NCI-H748 (cell line): ENCODE measurements around the gene COL24A1.
A peak's percentile ranks its signal among the peaks of the same experiment; 100 is the strongest.

Experiments used
- DNase-seq: peaks from one replicate; lab custom pipeline; 2025; ENCODE audit not compliant: unreplicated experiment; lab: John Stamatoyannopoulos, UW

COL24A1 gene

DNA sequence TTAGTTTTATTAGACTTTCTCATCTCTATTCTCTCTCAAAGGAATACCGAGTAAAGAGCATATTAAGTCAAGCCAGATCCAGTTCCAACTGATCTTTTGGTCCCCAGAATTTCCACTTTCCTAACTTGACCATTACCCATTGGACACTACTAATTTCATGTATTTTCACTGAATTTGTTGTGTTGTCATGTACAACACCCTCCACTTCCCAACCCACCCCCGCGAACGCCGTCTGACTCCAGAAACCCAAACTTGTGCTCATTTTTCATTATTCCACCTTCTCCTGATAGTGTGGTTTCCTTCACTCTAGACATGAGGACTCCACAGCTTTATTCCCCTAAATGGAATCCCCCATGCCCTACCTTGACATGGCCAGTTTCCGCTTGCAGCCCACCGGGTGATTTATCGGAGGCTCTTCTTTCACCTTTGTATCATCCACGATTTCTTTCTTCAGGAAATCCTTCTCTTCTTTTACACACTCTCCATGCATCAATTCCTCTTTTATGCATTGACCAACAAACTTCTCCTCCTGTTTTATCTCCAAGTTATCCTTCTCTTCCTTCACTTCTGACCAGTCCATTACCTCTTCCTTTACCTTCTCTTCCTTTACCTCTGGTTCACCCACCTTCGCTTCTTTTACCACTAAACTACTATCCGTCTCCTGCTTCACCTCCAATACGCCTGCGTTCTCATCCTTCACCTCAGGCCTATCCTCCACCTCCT, 449.1 kb downstream of the COL24A1 start:
- DNase-seq = no peak

DNA sequence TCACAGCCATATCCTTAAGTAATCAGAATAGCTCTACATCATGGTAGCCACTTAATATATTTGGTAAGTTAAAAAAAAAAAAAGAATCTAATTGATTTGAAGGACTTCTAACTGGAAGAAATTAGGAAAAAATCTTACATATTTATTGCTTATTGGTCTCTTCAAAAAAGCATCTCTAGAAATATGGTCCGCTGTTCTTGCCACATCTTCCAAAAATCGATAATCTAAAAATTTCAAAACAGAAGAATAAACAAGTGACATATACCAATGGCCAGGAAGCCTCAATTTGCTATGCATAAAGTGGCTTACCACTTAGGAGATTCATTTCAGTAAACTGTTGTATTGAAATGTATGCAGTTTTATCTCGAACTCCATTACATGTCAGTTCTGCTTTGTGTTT, 450.6 kb downstream of the COL24A1 start:
- no peak for DNase-seq

DNA sequence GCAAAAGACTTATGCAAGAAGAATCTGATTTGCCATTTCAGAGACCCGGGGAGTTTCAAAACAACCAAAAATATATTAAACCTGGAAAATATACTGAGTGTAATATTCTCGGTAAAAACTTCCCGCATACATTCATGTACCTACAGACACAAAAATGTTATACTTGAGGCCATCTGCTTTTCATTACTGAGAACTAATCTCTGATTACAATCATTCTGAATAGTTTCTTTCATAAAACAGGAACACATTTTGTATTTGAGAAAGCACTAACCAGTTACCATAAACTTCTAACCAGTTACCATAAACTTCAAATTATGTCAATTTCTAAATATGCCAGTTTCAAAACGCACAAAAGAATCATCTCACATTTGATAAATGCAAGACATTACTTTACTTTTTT, 456.1 kb downstream of the COL24A1 start:
- DNase-seq = no peak

DNA sequence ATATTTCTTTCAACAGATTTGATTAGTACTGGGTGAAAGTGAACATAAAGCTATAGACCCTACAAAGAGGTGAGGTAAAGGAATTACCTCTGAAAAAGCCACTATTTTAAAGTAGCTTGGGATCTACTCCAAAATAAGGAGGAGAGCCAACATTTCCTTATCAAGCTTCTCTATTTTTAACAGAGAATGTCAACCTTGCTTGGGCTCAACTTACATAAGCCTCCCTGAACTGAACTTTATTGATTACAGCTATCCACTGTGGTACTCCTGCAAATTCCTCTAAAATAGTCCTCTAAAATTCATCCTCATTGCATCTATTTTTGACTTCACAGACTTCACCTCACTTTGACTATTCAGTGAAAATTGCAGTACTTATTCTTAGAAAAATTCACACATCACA, 458.7 kb downstream of the COL24A1 start:
- no peak for DNase-seq

DNA sequence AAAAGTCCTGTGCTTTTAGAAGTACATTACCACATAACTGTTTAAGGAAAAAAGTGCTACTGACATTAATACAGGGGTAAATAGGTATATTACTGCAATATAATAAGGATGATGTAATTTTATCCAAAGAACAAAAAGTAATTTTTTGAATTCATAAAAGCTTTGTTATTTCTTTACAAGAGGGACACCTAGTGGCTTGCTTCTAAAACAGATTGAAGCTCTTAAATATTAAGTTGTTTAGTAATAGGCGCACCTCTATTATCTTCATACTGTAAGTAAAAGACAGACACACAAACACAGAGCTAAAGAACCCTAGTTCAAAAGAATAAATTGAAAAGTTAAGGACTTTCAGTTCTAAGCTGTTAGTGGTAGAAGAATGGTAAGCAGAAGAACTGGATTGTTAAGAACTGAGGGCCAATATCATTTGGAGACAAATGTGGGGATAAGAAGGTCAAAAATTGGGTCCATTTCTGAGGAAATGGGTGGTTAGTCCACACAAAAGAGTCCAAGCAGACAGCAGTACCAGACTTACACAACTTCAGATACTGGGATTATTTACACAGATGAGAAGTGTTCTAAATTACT, 463.8 kb downstream of the COL24A1 start:
- DNase-seq = peak; percentile 18

DNA sequence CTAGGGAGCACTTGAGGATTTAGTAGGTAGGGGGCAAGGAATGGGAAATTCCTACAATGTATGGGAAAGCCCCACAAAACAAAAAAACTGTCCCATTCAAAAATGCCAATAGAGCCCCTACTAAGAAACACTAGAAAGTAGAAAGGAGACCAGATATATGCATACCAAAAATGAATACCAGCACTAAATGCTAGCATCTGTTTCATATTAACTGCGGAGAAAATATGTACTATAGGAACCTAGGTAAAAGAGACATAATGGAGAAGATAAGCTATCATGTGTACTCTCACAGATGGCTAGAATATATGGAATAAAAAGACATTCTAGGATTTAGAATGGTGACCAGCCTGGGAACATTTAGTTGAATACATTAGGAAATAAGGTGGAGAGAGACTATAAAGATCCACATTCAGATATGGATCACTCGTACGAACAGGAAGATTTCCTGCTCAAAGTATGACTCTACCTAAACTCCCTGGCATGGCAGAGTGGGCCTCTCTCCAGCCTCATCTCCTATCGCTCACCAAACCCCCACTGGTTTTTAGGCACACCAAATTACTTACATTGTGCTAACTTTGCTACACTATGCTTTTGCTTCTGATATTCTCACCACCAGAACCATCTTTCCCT, 466.7 kb downstream of the COL24A1 start:
- DNase-seq = no peak

DNA sequence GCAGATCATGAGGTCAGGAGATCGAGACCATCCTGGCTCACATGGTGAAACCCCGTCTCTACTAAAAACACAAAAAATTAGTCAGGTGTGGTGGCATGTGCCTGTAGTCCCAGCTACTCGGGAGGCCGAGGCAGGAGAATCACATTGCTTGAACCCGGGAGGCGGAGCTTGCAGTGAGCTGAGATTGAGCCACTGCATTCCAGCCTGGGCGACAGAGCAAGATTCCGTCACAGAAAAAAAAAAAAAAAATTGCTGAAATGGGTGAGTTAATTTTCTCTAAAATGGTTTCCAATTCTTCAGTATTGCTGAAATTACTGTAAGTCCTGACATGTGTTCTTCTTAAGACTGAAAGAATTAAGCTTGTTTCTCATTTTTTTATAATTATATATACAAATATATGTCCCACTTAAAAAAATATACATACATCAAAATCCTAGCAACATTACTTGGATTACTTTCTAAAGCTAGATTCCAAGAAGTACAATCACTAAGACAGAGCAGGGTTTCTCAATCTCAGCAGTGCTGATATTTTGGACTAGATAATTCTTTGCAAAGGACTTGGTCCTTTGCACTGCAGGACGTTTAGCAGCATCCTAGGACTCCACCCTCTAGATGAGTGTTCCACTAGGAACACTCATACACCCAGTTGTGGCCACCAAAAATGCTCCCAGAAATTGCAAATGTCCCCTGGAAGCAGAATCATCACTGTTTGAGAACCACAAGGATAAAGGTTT, 473.1 kb downstream of the COL24A1 start:
- DNase-seq = no peak

DNA sequence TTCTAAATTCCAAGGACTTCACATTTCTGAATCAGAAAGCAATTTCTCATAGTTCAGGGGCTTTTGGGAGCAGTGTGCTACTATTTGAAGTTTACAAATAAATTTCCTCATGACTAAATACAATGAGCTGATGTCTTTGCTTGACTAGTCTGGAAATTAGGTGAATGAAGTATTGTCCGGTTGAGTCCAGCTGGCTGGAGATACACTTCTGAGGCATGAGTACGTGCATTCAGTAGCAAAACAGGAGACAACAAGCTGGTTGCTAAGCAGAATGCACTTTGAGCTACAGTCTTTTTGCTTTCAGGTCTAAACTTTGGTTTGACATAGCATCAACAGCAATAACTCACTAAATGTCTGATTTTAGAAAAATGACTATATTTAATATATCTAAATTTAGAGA, 475.5 kb downstream of the COL24A1 start:
- no peak for DNase-seq
